Esophagus muscularis mucosa (tissue), 4 donors: ENCODE measurements around the gene ESYT2.

ENCODE experiments used
- CTCF ChIP-seq, 3 experiments: fragments of 200-600 bp in 2 of 3; fragments of 450-650 bp in 1 of 3; sonication (generic) in 2 of 3; IDR thresholded peaks; one replicate each; pipeline ENCODE4 v1.5.1; 2017 to 2019; ENCODE audit warnings: antibody characterized with exemption in 3 of 3, mild to moderate bottlenecking in 2 of 3, moderate library complexity in 1 of 3
- EP300 ChIP-seq: sonication (generic); formaldehyde crosslinking; IDR thresholded peaks from one replicate; pipeline ENCODE4 v1.6.1; 2017; ENCODE audit warnings: antibody characterized with exemption
- POLR2A ChIP-seq: fragments of 450-650 bp; IDR thresholded peaks from one replicate; pipeline ENCODE4 v1.6.1; 2017; ENCODE audit warnings: antibody characterized with exemption, moderate library complexity, mild to moderate bottlenecking, low read depth

DNA sequence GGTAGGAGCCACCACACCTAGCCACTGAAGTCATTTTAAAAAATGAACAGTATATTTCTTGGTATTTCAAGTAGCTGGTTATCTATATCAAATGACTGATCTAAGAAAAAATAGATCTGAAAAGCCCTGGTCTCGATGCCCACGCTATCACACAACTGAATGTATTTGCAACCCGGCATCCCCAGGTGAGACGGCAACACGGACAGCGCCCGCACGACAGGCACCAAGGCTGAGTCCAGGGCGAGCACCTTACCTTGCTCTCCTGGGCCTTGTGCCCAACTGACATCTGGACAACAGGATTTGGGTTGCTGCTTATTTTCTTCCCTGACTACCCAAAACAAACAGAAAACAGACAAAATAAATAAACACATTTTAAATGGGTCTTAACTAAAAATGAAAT lies 79.9 kb downstream of the ESYT2 start:
- TF ChIP-seq CTCF (IDR thresholded peaks at IDR 0.05) (no peak), EP300 (no peak), POLR2A (no peak)
